GM18868 (cell line): ENCODE measurements around the gene ADCY2.

Experiments used
- ATAC-seq: cut with Tn5 transposase; IDR thresholded peaks from one replicate; pipeline ENCODE4 v1.9.1; 2021; ENCODE audit warnings: mild to moderate bottlenecking, moderate library complexity; ENCODE audit not compliant: unreplicated experiment

ADCY2 gene

GRCh38 chr5:7435503-7435902 is 39.6 kb downstream of the ADCY2 start:
- no peak for ATAC-seq

GRCh38 chr5:7436521-7436920 is 40.6 kb downstream of the ADCY2 start:
- no peak for ATAC-seq

- ATAC-seq, result no peak
These were observed 41.9 kb downstream of the ADCY2 start for GRCh38 chr5:7437836-7438235.

DNA sequence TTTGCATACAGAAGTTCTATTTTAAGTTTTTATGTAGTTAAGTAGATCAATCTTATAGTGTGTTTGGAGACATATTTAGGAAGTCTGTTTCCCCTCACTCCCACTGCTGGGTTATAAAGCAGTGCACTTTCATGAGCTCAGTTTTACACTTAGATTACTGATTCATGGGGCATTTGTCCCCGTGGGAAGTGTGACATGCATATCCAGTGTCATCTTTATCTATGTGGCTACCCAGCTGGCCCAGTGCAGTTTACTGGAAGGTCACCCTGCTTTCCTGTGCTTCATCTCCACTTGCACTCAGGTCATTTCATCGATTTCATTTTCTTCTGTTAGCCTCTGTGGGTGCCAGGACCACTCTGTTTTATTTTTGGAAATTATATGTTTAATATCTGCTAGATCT is 49.1 kb downstream of the ADCY2 start:
- no peak for ATAC-seq

DNA sequence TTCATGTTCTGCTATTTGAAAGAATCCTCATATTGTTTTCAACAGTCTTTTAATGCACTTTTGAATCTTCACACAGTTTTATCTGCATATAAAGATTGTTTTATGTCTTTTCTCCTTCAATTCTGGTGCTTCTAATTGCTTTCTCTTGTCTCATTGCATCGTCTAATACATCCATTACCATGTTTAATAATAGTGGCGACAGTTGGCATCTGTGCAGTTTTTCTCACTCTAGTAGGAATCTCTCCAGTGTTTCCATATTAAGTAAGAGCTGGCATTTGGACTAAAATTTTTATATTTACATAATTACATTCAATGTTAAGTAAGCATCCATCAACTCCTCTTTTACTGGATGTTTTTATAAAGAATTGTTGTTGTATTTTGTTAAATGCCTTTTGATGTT is 49.9 kb downstream of the ADCY2 start:
- ATAC-seq, result no peak

DNA sequence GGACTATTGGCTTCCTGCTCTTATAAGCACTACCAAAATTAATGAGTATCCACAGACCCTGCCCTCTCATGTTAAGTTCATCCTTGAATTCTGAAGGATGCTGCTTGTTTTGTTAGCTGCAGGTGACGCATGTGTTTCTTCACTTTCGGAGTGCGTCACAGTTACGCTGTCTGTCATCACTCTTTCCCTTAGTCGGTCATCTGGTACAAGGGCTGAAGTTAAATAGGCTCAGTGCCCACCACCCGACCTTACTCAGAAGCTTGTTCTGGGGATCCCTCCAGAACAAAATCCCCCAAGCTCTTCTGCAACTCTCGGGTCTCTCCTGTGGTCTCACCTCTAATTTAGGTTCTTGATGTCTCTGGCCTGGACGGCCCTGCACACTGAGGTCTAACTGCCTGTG is 51.0 kb downstream of the ADCY2 start:
- no peak for ATAC-seq

- ATAC-seq, result no peak
These were observed 58.0 kb downstream of the ADCY2 start for GRCh38 chr5:7453947-7454346.

DNA sequence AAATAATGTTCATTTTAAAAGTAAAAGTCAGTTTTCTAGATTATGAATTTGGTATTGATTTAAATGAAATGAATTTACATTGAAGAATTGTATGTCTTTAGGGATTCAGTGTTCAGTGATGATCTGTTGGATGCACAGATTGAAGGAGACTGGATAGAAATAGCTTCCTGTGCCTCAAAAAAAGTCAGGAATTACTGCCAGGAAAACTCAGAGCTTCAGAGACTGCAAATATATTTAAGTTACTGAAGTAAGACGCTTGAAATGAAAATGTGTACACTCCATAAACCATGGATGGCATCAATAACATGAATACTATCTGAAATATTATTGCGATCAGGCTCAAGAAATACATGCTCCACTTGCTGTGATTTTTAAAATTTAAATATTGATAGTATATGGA is 60.3 kb downstream of the ADCY2 start:
- no peak for ATAC-seq

DNA sequence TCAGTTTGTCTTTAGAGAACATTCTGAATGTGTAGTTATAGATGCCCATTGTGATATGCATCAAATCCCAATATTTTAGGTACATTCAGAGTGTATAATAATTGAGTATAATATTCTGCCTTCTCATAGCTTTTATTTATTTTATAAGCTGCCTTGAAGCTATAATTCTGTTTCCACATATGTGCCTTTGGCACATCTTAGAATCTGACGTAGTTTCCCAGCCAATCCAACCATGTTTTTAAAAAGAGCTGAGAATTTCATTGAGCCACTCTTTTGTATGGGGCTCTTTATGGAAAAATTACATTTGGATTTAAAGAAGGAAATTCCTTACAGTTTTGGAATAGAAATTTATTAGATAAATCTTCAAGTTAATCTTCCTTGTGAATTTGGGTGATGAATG is 65.4 kb downstream of the ADCY2 start:
- ATAC-seq, result no peak

DNA sequence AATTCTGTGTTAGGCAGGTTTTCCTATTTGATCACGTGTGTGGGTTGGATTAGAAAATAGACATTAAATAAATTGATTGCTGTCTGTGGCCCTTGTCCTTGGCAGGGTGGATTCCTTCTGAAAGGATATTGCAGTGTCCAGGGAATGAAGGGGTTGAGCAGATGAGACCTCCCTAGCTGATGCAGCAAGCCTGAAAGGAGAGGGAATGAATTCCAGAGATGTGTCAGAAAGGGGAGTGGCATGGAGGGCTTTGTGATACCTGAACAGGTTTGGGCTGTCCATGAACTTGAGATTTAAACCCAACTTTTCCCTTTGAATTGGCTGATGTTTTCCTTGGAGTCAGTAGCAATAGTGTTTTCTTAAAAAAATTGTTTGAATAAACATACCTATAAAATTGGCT is 66.8 kb downstream of the ADCY2 start:
- ATAC-seq, result no peak

- ATAC-seq, result no peak
These were observed 68.2 kb downstream of the ADCY2 start for GRCh38 chr5:7464182-7464581.

DNA sequence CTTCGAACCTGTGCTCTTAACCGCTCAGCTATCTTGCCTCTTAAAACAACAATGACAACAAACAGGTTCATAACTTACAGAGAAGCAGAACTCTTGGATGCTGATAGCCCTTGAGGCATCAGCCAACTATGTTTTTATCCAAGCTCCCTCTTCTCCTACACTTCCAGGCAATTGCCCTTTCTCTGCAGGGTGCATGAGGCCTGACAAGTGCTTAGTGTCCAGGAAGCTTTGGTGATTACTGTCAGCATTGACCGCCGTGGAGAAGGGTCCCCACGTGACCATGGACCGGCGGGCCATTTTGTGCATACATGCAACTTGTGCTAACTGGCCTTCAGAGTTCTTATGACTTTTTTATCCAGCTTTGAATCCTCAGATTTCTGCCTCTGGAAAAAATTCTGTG is 71.2 kb downstream of the ADCY2 start:
- no peak for ATAC-seq

- no peak for ATAC-seq
These were observed 72.8 kb downstream of the ADCY2 start for GRCh38 chr5:7468742-7469141.

GRCh38 chr5:7471710-7472109 is 75.8 kb downstream of the ADCY2 start:
- ATAC-seq, result no peak

DNA sequence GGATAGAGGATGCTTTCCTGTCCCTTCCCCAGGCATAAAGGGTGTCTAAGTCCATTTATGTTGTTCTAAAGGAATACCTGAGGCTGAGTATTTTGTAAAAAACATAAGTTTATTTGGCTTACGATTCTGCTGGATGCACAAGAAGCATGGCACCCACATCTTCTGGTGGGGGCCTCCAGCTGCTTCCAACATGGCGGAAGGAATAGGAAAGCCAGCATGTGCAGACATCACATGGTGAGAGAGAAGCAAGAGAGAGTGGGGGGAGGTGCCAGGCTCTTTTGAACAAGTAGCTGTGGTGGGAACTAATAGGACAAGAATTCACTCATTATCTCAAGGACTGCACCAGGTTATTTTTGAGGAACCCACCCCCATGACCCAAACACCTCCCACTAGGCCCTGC is 77.2 kb downstream of the ADCY2 start:
- ATAC-seq, result no peak

- no peak for ATAC-seq
These were observed 77.8 kb downstream of the ADCY2 start for GRCh38 chr5:7473668-7474215.

DNA sequence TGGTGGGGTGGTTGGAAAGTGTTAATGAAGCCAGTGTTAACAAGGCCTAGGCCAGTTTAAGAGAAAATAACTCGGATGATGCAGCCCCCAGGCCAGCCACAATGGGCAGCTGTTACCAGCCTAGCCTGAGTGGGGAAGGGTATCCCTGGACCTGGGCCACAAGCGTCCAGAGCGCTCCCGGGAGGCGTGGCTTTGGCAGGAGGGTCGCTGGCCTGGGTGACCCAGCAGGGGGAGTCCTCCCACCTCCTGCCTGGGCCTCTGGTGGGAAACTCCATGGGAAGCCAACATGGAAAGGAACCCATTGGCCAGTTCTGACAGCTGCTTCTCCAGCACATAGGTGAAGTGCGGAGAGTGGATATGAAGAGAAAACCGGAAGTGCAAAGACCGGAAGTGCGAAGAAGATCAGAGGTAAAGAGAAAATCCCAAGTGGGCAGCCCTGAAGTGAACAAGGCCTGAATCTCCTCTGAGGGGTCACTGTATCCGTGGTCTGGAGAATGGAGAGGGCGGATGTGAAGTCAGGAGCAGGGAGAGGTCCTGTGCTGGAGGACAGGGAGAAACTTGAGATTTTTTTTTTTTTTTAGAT is 79.0 kb downstream of the ADCY2 start:
- ATAC-seq, result no peak

DNA sequence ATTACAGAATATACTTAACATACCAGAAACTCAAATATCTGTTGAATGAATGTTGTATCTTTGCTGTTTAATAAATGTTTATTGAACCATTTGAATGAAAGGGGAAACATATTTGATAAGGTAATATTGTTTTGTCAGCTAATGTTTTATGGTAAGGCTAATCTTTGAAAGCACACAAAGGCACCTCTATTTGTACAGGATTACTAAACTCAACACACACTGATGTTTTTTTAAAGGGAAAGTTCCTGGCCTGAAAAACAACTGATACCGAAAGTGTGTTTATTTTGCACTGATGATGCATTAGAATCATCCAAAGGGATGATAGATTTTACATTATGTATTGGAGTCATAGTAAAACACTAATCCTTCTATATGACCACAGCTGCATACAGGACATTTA is 82.5 kb downstream of the ADCY2 start:
- ATAC-seq, result no peak

DNA sequence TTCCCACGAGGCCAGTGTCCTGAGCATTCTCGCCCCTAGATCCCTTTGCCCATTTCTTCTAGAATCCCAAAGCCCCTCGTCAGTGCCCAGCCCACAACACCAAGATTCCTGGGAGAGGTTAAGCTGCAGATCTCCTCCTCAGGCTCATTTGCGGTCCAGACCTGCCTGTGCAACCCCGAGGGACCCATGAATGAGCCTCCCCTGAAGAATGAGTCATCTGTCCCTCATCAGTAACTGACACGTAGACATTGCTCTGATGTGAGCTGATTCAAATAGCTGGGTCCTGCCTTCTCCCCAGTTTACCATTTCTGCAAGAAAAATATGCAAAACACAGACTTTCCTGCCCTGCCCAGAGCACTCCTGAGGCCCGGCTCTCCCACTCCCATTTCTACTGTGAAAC is 92.8 kb downstream of the ADCY2 start:
- no peak for ATAC-seq

DNA sequence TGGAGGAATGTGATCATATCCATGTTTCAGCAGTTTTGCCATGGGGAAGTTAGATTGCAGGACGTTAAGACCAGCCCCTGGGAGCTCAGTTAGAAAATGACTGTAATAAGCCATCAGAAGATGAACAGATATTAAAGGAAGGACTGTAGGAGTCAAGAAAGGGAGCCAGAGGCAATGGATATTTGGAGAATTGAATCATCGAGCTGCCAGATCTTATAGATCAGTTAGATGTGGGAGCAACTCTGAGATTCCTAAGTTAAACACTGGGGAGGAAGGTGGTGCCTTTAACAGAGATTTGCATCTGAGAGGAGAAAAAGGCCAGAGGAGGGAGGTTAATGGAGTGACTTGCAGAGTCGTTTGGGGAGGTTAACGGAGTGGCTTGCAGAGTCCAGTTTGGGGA is 96.4 kb downstream of the ADCY2 start:
- no peak for ATAC-seq

- no peak for ATAC-seq
These were observed 97.1 kb downstream of the ADCY2 start for GRCh38 chr5:7493081-7493480.

- ATAC-seq, result no peak
These were observed 97.7 kb downstream of the ADCY2 start for GRCh38 chr5:7493622-7494021.

DNA sequence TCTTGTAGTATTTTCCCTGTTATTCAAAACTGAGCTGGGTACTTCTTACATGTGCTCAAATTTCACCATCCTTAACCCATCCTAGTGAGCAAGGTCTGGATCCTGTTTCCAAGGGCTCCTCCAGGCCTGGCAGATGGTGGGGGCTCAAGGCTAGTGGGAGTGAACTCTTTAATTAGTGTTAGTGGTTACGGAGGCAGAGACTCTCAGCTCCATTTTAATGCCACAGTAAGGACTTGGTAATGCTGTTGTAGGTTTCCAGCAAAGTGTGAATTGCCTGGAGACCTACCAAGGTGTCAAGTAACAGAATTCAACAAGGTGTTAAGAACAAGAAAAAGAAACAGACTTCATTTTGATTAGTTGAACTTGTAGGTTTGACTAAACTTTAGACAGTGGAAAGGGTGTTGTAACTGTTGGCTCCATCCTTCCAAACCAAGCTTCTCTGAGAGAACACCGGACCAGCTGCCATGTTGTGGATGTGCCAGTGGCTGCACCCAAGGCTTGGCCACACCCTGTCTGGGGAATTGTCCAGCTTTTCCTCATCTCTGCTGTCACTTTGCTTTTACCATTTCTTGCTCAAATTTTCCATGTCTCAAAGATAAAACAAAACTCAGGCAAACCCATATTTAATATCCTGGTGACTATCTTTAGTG is 98.7 kb downstream of the ADCY2 start:
- no peak for ATAC-seq
